ENCODE results near the gene DAPK1. TPM values are rescaled to one million over a fixed set of nuclear protein-coding genes. Genes with fewer than 3 reads are reported as not detected.

DAPK1 gene
- total RNA-seq, 1 donor: 8.6 TPM

GRCh38 chr9:87671478-87671877, 173.8 kb downstream of the DAPK1 start:
- no peak overlapping the region for H3K4me3 ChIP-seq (ENCODE audit: low read depth, low read length)
- TF ChIP-seq CTCF (IDR thresholded peaks at IDR 0.05; ENCODE audit: insufficient read depth, low read depth, low read length): no peak
- no peak for DNase-seq (ENCODE audit: low read depth)

GRCh38 chr9:87671925-87672324, 174.3 kb downstream of the DAPK1 start:
- TF ChIP-seq CTCF (IDR thresholded peaks at IDR 0.05; ENCODE audit: insufficient read depth, low read depth, low read length): no peak
- no peak for DNase-seq (ENCODE audit: low read depth)
- H3K4me3 ChIP-seq (ENCODE audit: low read depth, low read length): no peak overlapping the region

- no peak for TF ChIP-seq CTCF (IDR thresholded peaks at IDR 0.05; ENCODE audit: insufficient read depth, low read depth, low read length)
- no peak for DNase-seq (ENCODE audit: low read depth)
- no peak overlapping the region for H3K4me3 ChIP-seq (ENCODE audit: low read depth, low read length)
Observed at GRCh38 chr9:87672586-87672985, 174.9 kb downstream of the DAPK1 start.

GRCh38 chr9:87673446-87674120, 175.9 kb downstream of the DAPK1 start:
- no peak for DNase-seq (ENCODE audit: low read depth)
- no peak for TF ChIP-seq CTCF (IDR thresholded peaks at IDR 0.05; ENCODE audit: insufficient read depth, low read depth, low read length)
- H3K4me3 ChIP-seq (ENCODE audit: low read depth, low read length): no peak overlapping the region

GRCh38 chr9:87674565-87675299, 177.1 kb downstream of the DAPK1 start:
- DNase-seq (ENCODE audit: low read depth): peak; percentile 70
- TF ChIP-seq CTCF (IDR thresholded peaks at IDR 0.05; ENCODE audit: insufficient read depth, low read depth, low read length): no peak

GRCh38 chr9:87675906-87676515, 178.3 kb downstream of the DAPK1 start:
- TF ChIP-seq CTCF (IDR thresholded peaks at IDR 0.05; ENCODE audit: insufficient read depth, low read depth, low read length): no peak
- no peak for DNase-seq (ENCODE audit: low read depth)

More at GRCh38 chr9:87674565-87675299, 177.1 kb downstream of the DAPK1 start:
- no peak overlapping the region for H3K4me3 ChIP-seq (ENCODE audit: low read depth, low read length)

More at GRCh38 chr9:87675906-87676515, 178.3 kb downstream of the DAPK1 start:
- no peak overlapping the region for H3K4me3 ChIP-seq (ENCODE audit: low read depth, low read length)
